Fibroblast of villous mesenchyme (primary cell): Measurements from ENCODE around the gene ETS2. TPM values are rescaled to one million over a fixed set of nuclear protein-coding genes. Genes with fewer than 3 reads are reported as not detected.

Experiments
- DNase-seq: peaks from one replicate; pipeline ENCODE4 v3.0.0-alpha.2; 2010; ENCODE audit warnings: low read depth
- H3K4me3 ChIP-seq: 2 replicates; pipeline ENCODE4 v1.5.1; 2011; ENCODE audit warnings: low read depth, mild to moderate bottlenecking, low read length
- CTCF ChIP-seq: IDR thresholded peaks from 2 replicates; pipeline ENCODE4 v1.5.1; 2012; ENCODE audit warnings: low read depth, mild to moderate bottlenecking, low read length; ENCODE audit not compliant: insufficient read depth
- total RNA-seq: library from RNA; depleted of rRNA; stranded (reverse); fragments of >200 nt; gene quantifications from 2 replicates; pipeline ENCODE4 v1.2.3, GENCODE V29; 2012

Gene ETS2
- total RNA-seq, 1 donor = 45.8 TPM

DNA sequence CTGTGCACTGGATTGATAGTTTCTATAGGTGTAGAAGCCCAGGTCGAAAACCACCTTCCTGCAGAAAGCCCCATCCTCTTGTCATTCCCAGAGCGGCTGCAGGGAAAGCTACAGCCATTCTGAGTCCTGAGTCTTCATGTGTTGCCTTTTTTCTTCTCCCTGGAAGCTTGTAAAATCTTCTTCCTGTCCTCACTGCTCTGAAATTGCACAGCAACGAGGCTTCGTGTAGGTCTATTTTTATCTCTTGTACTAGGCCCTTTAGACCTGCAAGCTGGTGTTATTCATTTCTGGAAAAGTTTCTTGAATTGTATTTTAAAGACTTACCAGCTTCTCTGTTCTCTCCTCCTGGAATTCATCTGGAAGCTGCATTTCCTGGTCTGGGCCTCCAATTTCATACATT is 44.2 kb upstream of the ETS2 start:
- TF ChIP-seq CTCF = no peak
- peak; percentile 81 for DNase-seq
- no peak overlapping the region for H3K4me3 ChIP-seq

GRCh38 chr21:38765056-38765455 is 40.7 kb upstream of the ETS2 start:
- DNase-seq = no peak
- TF ChIP-seq CTCF = no peak
- H3K4me3 ChIP-seq = no peak overlapping the region

GRCh38 chr21:38766987-38767722 is 38.6 kb upstream of the ETS2 start:
- DNase-seq = no peak
- TF ChIP-seq CTCF = no peak

GRCh38 chr21:38768471-38769063 is 37.2 kb upstream of the ETS2 start:
- no peak overlapping the region for H3K4me3 ChIP-seq
- TF ChIP-seq CTCF = no peak
- peak; percentile 99 for DNase-seq

More at GRCh38 chr21:38766987-38767722, 38.6 kb upstream of the ETS2 start:
- H3K4me3 ChIP-seq = no peak overlapping the region

- no peak overlapping the region for H3K4me3 ChIP-seq
- peak; percentile 93 for DNase-seq
- TF ChIP-seq CTCF = no peak
These were observed 36.4 kb upstream of the ETS2 start for GRCh38 chr21:38769191-38769780.

DNA sequence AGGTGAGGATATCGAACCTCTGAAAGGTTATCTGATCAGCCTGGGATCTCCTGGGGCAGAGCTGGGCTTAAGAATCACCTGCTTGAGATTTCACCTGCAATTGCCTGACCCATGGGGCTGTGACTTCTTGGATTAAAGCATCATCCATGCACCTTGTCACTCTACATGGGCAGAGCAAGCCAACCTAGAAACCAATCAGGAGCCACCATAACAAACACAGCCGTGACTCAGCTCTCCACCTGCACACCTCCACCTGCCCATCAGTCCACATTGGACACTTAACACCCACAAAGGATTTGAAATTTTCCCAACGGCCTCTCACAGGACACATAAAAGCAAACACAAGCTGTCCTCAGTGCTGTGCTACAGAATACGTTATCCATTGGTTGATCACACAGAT is 35.1 kb upstream of the ETS2 start:
- DNase-seq = no peak
- no peak for TF ChIP-seq CTCF
- H3K4me3 ChIP-seq = no peak overlapping the region
